Measurements from ENCODE around the gene WDR18.
"Not testable (repeated sequence)": the region's sequence is repeated elsewhere in the genome, so short reads cannot be mapped to it uniquely, and the experiment has no call there.

The WDR18 gene

GRCh38 chr19:1019616-1019961 lies 35.4 kb downstream of the WDR18 start:
- no peak for DNase-seq (ENCODE audit: low read depth in 2 of 2)

GRCh38 chr19:1019980-1020867 lies 36.1 kb downstream of the WDR18 start:
- no peak for DNase-seq (ENCODE audit: low read depth in 2 of 2)

GRCh38 chr19:1020868-1021425 lies 36.8 kb downstream of the WDR18 start, which contains the start of gene TMEM259:
TMEM259 (minus strand) TSS chr19:1021123; CDS start chr19:1020996, 127 bp downstream.
- DNase-seq (ENCODE audit: low read depth in 2 of 2) = peak; percentile 94 to 97

- not testable (repeated sequence) for DNase-seq (ENCODE audit: low read depth in 2 of 2)
Measured at GRCh38 chr19:1023883-1024188, 39.7 kb downstream of the WDR18 start.

GRCh38 chr19:1025080-1025479 lies 40.9 kb downstream of the WDR18 start:
- not testable (repeated sequence) for DNase-seq (ENCODE audit: low read depth in 2 of 2)

- DNase-seq (ENCODE audit: low read depth in 2 of 2) = peak in 1 of 2 donors; percentile 48
Measured at GRCh38 chr19:1025960-1026782, 42.0 kb downstream of the WDR18 start, which contains the start of gene CNN2. CNN2 (plus strand) TSS chr19:1026608; CDS start chr19:1026662, 54 bp downstream.

- no peak for DNase-seq (ENCODE audit: low read depth in 2 of 2)
Measured at GRCh38 chr19:1026783-1027649, 42.9 kb downstream of the WDR18 start.

- no peak for DNase-seq (ENCODE audit: low read depth in 2 of 2)
Measured at GRCh38 chr19:1027650-1028061, 43.5 kb downstream of the WDR18 start.

- no peak for DNase-seq (ENCODE audit: low read depth in 2 of 2)
Measured at GRCh38 chr19:1028062-1028926, 44.1 kb downstream of the WDR18 start.

- DNase-seq (ENCODE audit: low read depth in 2 of 2) = no peak
Measured at GRCh38 chr19:1032264-1032867, 48.2 kb downstream of the WDR18 start.

GRCh38 chr19:1035998-1036621 lies 52.0 kb downstream of the WDR18 start:
- DNase-seq (ENCODE audit: low read depth in 2 of 2) = no peak

- no peak for DNase-seq (ENCODE audit: low read depth in 2 of 2)
Measured at GRCh38 chr19:1037621-1038064, 53.5 kb downstream of the WDR18 start.

GRCh38 chr19:1038978-1039645 lies 55.0 kb downstream of the WDR18 start:
- DNase-seq (ENCODE audit: low read depth in 2 of 2) = no peak

- DNase-seq (ENCODE audit: low read depth in 2 of 2) = peak; percentile 99
Measured at GRCh38 chr19:1039646-1040475, 55.7 kb downstream of the WDR18 start, which contains the start of gene ABCA7. ABCA7 (plus strand) TSS chr19:1040107; CDS start chr19:1041362, 1,255 bp downstream.

- peak; percentile 80 to 84 for DNase-seq (ENCODE audit: low read depth in 2 of 2)
Measured at GRCh38 chr19:1040476-1041271, 56.5 kb downstream of the WDR18 start.

- no peak for DNase-seq (ENCODE audit: low read depth in 2 of 2)
Measured at GRCh38 chr19:1041272-1041834, 57.2 kb downstream of the WDR18 start.
